Measurements from ENCODE around the gene ADAMTSL1. TPM values are rescaled to one million over a fixed set of nuclear protein-coding genes. Genes with fewer than 3 reads are reported as not detected.
A peak's percentile ranks its signal among the peaks of the same experiment; 100 is the strongest.

The ADAMTSL1 gene
- polyA plus RNA-seq, 1 experiment, result 17.2 TPM

DNA sequence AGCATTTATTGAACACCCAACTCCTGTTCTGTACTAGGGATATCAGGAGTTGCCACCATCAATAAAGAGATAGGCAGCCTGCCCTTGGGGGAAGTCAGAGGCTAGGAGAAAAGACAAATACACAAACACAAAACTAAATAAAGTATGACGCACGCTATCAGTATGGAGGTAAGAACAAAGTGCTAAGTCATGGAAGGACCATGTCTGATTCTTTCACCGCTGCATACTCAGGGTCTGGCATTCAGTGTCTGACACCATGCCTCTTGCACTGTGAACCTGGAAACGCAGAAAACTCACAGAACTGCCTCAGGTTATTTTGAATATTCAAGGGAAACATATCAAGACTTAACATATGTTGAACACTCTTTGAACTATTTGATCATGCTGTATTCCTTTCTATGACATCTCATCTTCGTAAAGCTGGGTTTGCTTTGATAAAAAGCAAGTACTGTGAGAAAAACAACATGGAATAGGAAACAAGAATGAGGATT, 65.3 kb downstream of the ADAMTSL1 start:
- ChIA-PET POLR2A (no interaction called here), CTCF (no interaction called here)
- TF ChIP-seq, protein P1, sequence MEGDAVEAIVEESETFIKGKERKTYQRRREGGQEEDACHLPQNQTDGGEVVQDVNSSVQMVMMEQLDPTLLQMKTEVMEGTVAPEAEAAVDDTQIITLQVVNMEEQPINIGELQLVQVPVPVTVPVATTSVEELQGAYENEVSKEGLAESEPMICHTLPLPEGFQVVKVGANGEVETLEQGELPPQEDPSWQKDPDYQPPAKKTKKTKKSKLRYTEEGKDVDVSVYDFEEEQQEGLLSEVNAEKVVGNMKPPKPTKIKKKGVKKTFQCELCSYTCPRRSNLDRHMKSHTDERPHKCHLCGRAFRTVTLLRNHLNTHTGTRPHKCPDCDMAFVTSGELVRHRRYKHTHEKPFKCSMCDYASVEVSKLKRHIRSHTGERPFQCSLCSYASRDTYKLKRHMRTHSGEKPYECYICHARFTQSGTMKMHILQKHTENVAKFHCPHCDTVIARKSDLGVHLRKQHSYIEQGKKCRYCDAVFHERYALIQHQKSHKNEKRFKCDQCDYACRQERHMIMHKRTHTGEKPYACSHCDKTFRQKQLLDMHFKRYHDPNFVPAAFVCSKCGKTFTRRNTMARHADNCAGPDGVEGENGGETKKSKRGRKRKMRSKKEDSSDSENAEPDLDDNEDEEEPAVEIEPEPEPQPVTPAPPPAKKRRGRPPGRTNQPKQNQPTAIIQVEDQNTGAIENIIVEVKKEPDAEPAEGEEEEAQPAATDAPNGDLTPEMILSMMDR (IDR thresholded peaks at IDR 0.05; ENCODE audit: insufficient read depth, low read depth, low read length), result no peak
- no peaks in the 10 kb centered on the region for H3K27me3 ChIP-seq (ENCODE audit: control insufficient read depth, insufficient read depth, low read length)
- H3K36me3 ChIP-seq (ENCODE audit: control insufficient read depth, insufficient read depth, low read length), result no peaks in the 10 kb centered on the region; the same call in 1 of the 2 replicates
- H3K4me3 ChIP-seq (ENCODE audit: low read depth, low read length), result no peak overlapping the region
- DNase-seq (ENCODE audit: low read depth), result no peak

DNA sequence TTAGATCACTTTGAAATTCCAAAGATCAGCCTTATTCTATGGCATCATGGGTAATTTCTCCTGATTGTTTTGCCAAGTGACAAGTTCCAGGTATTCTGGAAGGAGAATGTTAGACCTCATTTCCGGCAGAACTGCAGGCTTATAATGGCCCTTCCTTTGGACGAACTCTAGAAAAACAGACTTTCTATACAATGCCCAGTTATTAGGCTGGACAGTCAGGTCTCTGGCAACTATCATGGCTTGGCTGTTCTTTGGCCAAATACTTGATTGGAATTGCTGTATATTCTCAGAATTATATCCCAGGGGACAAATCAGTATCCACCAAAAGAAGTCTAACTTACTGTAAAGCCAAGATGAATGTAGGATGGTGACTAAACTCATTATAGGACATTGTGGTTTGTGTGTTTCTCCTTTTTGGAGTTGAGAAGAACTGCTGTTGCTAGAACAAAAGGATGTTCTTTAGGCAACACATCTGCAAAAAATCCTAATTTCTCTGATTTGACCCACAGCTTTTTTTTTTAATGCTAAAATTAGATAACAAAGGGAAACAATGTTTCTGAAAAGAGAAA, 69.0 kb downstream of the ADAMTSL1 start:
- TF ChIP-seq, protein P1 (IDR thresholded peaks at IDR 0.05; ENCODE audit: insufficient read depth, low read depth, low read length), result no peak
- CTCF ChIA-PET, result no interaction called here
- H3K27me3 ChIP-seq (ENCODE audit: control insufficient read depth, insufficient read depth, low read length), result no peaks in the 10 kb centered on the region
- POLR2A ChIA-PET, result no interaction called here
- peak; percentile 10 for DNase-seq (ENCODE audit: low read depth)
- no peak overlapping the region for H3K4me3 ChIP-seq (ENCODE audit: low read depth, low read length)
- H3K36me3 ChIP-seq (ENCODE audit: control insufficient read depth, insufficient read depth, low read length), result no peaks in the 10 kb centered on the region

DNA sequence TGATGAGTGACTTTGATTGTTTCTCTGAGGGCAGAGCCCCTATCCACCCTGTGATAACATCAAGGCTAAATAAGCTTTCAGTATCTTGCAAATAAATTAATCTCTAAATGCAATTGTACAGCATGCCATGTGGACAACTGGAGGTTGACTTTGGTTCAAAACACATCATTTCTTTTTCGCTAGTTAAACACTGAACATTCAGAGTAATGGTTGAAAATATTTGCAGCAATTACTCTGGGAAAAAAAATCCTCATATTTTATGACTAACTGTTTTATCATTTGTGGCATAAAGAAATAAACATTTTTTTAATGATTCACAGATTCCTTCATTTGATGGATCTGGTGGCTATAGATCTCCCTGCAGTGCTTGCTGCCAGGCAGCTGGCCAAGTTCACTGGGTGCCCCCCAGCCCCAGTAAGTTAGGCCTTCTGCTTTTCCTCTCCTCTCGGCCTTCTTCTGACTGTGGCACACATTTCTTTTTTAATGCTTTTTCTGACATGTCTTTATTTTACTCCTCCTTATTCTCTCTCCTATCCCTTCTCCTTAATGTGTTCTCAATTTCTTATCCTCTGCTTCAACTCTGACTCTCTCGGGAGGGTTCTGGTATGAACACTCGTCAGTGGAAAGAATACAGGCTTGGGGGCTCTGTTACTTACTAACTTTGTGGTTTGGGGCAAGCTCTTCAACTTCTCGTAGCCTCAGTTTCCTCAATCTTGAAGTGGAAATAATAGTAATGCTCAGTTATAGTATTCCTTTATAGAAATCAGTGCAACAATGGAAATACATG, 69.6 kb downstream of the ADAMTSL1 start:
- H3K36me3 ChIP-seq (ENCODE audit: control insufficient read depth, insufficient read depth, low read length), result no peaks in the 10 kb centered on the region
- peak; percentile 51 for DNase-seq (ENCODE audit: low read depth)
- no peaks in the 10 kb centered on the region for H3K27me3 ChIP-seq (ENCODE audit: control insufficient read depth, insufficient read depth, low read length)
- POLR2A ChIA-PET, result no interaction called here
- TF ChIP-seq, protein P1 (IDR thresholded peaks at IDR 0.05; ENCODE audit: insufficient read depth, low read depth, low read length), result no peak
- CTCF ChIA-PET, result interaction anchor here (1.0 to 1.2 kb wide), 2 partner anchors 11 to 12 kb away, joined by 3 to 4 read pairs; no protein-coding TSS in a partner anchor
- H3K4me3 ChIP-seq (ENCODE audit: low read depth, low read length), result no peak overlapping the region

DNA sequence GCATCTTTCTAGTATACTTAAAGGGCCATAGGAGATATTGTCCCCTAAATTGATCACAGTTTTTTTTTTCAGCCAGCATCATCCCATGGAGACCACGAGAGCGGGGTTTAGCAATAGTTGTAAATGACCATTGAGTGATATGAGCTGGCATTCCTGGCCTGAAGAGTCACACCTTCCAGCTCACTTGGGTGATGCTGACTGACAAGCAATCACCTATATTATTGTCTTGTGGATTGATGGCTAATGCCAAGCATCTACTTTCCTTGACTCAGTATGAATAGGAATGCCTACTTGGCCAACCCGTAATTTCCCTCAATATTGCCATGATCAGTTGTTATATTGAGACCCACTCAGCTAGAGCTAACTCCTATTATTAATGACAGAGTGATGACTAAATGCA, 70.5 kb downstream of the ADAMTSL1 start:
- no peaks in the 10 kb centered on the region for H3K36me3 ChIP-seq (ENCODE audit: control insufficient read depth, insufficient read depth, low read length)
- no peak for DNase-seq (ENCODE audit: low read depth)
- H3K27me3 ChIP-seq (ENCODE audit: control insufficient read depth, insufficient read depth, low read length), result no peaks in the 10 kb centered on the region
- POLR2A ChIA-PET, result no interaction called here
- CTCF ChIA-PET, result interaction anchor here (1.0 to 1.2 kb wide), 2 partner anchors 11 to 12 kb away, joined by 3 to 4 read pairs; no protein-coding TSS in a partner anchor
- H3K4me3 ChIP-seq (ENCODE audit: low read depth, low read length), result no peak overlapping the region
- TF ChIP-seq, protein P1 (IDR thresholded peaks at IDR 0.05; ENCODE audit: insufficient read depth, low read depth, low read length), result no peak

DNA sequence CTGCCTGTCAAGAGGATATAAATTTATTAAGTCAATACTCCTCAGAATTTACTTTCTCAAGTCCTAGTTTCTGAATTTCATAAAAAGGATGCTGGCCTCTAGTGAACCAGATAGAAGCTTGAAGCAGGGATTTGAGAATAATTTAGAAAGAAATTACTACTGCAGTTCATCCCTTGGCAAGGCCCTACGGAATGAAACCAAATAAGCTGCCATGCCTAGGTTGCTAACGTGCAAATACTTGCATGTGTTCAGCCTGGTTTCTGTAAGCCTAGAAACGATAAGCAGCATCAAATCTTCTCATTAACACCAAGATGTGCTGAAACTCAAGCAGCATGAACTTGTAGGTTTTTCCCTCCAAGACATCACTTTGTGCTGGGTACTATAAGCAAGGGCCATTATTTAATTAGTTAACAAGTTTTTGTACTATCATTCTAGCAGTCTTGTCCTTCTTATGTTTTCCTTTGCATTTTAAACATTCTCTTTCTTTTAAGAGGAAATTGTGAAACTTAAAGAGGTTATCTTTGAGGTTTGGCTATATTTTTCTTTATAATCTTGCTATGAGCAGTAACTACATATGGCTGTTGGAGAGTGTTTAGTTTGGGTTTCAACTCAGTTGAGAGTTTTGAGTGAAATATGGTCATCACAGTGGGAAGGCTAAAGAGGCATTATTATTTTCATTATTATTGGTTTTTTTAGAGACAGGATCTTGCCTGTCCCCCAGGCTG, 71.8 kb downstream of the ADAMTSL1 start:
- Histone ChIP-seq H3K4me3 (ENCODE audit: low read depth, low read length) (no peak overlapping the region), H3K36me3 (ENCODE audit: control insufficient read depth, insufficient read depth, low read length) (no peaks in the 10 kb centered on the region), H3K27me3 (ENCODE audit: control insufficient read depth, insufficient read depth, low read length) (no peaks in the 10 kb centered on the region)
- ChIA-PET CTCF (interaction anchor here (1.1 kb wide), 1 partner anchor 18 kb away, joined by 4 read pairs; no protein-coding TSS in a partner anchor), POLR2A (interaction anchor here (0.6 kb wide), 1 partner anchor 118 kb away, joined by 4 read pairs; no protein-coding TSS in a partner anchor)
- no peak for DNase-seq (ENCODE audit: low read depth)
- TF ChIP-seq, protein P1 (IDR thresholded peaks at IDR 0.05; ENCODE audit: insufficient read depth, low read depth, low read length), result no peak
